A549 treated with AZD2906 at 1 μM for 4 hours (cell line): ENCODE data around the gene RAPGEF4. TPM values are rescaled to one million over a fixed set of nuclear protein-coding genes. Genes with fewer than 3 reads are reported as not detected.

ENCODE experiments used
- total RNA-seq: library from RNA; stranded (reverse); fragments of 200-300 nt; extraction: Qiagen RNA extraction; gene quantifications from 5 replicates; pipeline ENCODE4 v1.2.3, GENCODE V29; 2022

The RAPGEF4 gene
- total RNA-seq: 0.16 to 0.35 TPM (median 0.18 TPM) in 5 replicates

DNA sequence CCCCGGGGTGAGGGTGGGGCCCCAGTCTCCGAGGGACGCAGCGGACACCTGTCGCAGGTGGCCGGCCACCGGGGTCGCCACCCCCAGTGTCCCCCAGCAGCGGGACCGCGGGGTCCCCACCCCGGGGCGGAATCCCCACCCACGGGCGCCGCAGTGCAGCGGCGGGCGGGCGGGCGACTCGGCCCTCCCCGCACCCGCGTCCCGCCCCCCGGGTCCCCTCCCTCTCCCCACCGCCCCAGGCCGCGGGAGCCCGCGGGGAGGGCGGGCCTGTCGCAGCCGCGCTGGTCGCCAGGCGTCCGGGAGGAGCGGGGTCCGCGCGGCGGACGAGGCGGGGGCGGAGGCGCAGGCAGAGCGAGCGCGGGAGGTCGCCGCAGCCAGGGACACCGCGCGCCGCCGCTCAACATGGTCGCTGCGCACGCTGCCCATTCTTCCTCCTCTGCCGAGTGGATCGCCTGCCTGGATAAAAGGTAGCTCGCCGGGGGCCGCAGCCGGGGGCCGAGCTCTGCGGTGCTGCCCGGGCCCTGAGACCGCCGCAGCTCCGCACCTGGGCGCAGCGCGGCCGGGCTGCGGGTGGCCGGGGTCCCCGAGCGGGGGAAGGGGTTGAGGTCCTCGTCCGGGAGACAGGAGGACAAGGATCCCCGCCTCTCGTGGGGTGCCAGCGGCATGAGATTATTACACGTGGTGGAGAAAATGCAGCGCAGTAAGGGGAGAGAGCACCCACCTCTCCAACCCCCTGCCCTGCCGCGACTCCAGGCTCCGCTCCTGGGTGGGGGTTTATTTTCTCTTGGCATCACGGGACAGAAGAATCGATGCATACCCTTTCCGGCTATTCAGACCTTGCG is at the start of gene RAPGEF4:
RAPGEF4 (plus strand) TSS at position 264 of the 842 bp plus-strand sequence; CDS start at position 403, 139 bp downstream.

DNA sequence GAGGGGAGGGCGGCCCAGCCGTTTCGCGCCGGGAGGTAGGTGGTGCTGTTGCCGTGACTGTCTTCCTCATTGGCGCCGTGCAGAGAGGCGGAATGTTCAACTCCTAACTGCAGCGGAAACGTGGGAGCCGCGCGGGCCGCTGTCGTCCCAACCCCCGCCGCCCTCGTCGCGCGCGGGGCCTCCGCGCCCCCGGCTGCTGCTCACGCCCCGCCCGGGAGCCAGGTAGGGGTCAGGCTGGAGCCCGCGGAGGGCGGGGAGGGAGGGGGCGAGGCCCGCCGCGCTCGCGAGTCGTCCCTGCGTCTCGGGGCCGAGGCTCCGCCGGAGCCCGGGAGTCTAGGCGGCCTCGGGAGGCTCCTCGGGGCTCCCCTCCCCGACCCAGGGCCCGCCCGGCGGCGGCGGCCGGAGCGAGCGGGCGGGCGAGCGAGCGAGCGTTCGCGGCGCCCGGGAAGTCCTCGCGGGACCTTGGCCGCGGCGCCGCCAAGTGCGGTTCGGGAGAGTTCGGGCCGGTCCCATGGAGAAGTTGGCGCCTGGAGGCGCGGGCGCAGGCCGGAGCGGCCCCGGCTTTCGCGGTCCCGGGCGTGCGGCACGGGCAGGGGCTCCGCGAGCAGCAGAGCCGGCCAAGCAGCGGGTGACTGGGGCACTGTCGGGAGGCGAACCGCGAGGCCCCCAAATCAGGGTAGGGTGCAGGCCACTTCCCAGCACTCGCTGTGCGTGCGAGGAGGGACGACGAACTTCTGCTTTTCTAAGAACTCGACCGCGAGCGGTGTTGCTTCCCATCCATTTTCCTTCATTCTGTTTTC is 340.3 kb downstream of the RAPGEF4 start, which contains the start of gene MAP3K20:
MAP3K20 (plus strand) TSS at position 66 of the 800 bp plus-strand sequence. CDS start 15,186 bp downstream, outside the sequence.

Other genes starting within 250 kb of the RAPGEF4 start
- gene PDK1, start 179.8 kb upstream of the RAPGEF4 start, total RNA-seq: 2.9 to 4.8 TPM (median 3.6 TPM) in 5 replicates